Endothelial cell (in vitro differentiated cells): ENCODE measurements around the gene BOLL. TPM values are rescaled to one million over a fixed set of nuclear protein-coding genes. Genes with fewer than 3 reads are reported as not detected.
A peak's percentile ranks its signal among the peaks of the same experiment; 100 is the strongest.

Source experiments
- DNase-seq: peaks from one replicate; pipeline ENCODE4 v3.0.0; 2021; ENCODE audit warnings: low spot score
- H3K27ac Mint-ChIP-seq: one replicate; pipeline ENCODE4 v1.8.0; 2021; ENCODE audit warnings: mixed read lengths, inconsistent platforms; ENCODE audit not compliant: unreplicated experiment
- H3K27me3 Mint-ChIP-seq: one replicate; pipeline ENCODE4 v1.8.0; 2021; ENCODE audit warnings: mild to moderate bottlenecking, moderate library complexity, mixed read lengths, inconsistent platforms; ENCODE audit not compliant: unreplicated experiment
- H3K36me3 Mint-ChIP-seq: one replicate; pipeline ENCODE4 v1.8.0; 2021; ENCODE audit warnings: mild to moderate bottlenecking, low read depth, mixed read lengths, inconsistent platforms; ENCODE audit not compliant: unreplicated experiment
- H3K4me1 Mint-ChIP-seq: one replicate; pipeline ENCODE4 v1.8.0; 2021; ENCODE audit warnings: mild to moderate bottlenecking, mixed read lengths, inconsistent platforms; ENCODE audit not compliant: unreplicated experiment
- H3K4me3 Mint-ChIP-seq: one replicate; pipeline ENCODE4 v1.8.0; 2021; ENCODE audit warnings: mild to moderate bottlenecking, mixed read lengths, inconsistent platforms; ENCODE audit not compliant: unreplicated experiment
- H3K9me3 Mint-ChIP-seq: one replicate; pipeline ENCODE4 v1.8.0; 2021; ENCODE audit warnings: mixed read lengths, inconsistent platforms; ENCODE audit not compliant: unreplicated experiment
- CTCF ChIP-seq: fragments of 200-600 bp; sonication (generic); IDR thresholded peaks from one replicate; pipeline ENCODE4 v1.5.0; 2021; ENCODE audit warnings: antibody characterized with exemption; ENCODE audit not compliant: unreplicated experiment
- total RNA-seq: library from RNA; stranded (reverse); fragmentation: NEBNext Ultra II Directional; extraction: Animal tissue kit (Norgen Biotek cat#: 25700); gene quantifications from one replicate; pipeline ENCODE4 v1.2.1, GENCODE V29; 2021; ENCODE audit not compliant: unreplicated experiment

The BOLL gene
- total RNA-seq, 1 donor from 2014 or later: not detected

GRCh38 chr2:197708331-197708730 is 76.8 kb downstream of the BOLL start:
- DNase-seq: no peak
- no peak for TF ChIP-seq CTCF
- Mint-ChIP-seq H3K36me3 (peaks cover 6% of the 10 kb centered on the region), H3K27me3 (peaks cover 4% of the 10 kb centered on the region), H3K27ac (no peak overlapping the region), H3K4me3 (peak overlapping the region; percentile 81), H3K4me1 (peaks cover 50% of the 10 kb centered on the region), H3K9me3 (no peaks in the 10 kb centered on the region)

GRCh38 chr2:197707316-197708213 is 77.6 kb downstream of the BOLL start:
- no peak for DNase-seq
- Mint-ChIP-seq H3K4me3 (peak overlapping the region; percentile 96), H3K9me3 (no peaks in the 10 kb centered on the region), H3K36me3 (peaks cover 6% of the 10 kb centered on the region), H3K27me3 (peaks cover 4% of the 10 kb centered on the region), H3K27ac (peak overlapping the region; percentile 41), H3K4me1 (peaks cover 43% of the 10 kb centered on the region)
- peak; percentile 77 for TF ChIP-seq CTCF

GRCh38 chr2:197706839-197707207 is 78.3 kb downstream of the BOLL start:
- H3K36me3 Mint-ChIP-seq: peaks cover 6% of the 10 kb centered on the region
- peaks cover 43% of the 10 kb centered on the region for H3K4me1 Mint-ChIP-seq
- H3K27me3 Mint-ChIP-seq: peaks cover 4% of the 10 kb centered on the region
- H3K4me3 Mint-ChIP-seq: peak overlapping the region; percentile 96
- no peaks in the 10 kb centered on the region for H3K9me3 Mint-ChIP-seq
- no peak overlapping the region for H3K27ac Mint-ChIP-seq
- DNase-seq: no peak
- TF ChIP-seq CTCF: no peak

- Mint-ChIP-seq H3K4me3 (peak overlapping the region; percentile 96), H3K27ac (peak overlapping the region; percentile 57)
Measured at GRCh38 chr2:197705912-197706838, 78.9 kb downstream of the BOLL start.

More at GRCh38 chr2:197705912-197706838, 78.9 kb downstream of the BOLL start:
- DNase-seq: peak; percentile 44
- no peak for TF ChIP-seq CTCF
- H3K36me3 Mint-ChIP-seq: peaks cover 6% of the 10 kb centered on the region
- H3K4me1 Mint-ChIP-seq: peaks cover 37% of the 10 kb centered on the region
- peaks cover 4% of the 10 kb centered on the region for H3K27me3 Mint-ChIP-seq
- H3K9me3 Mint-ChIP-seq: no peaks in the 10 kb centered on the region
